Tibial artery (tissue), 4 donors: ENCODE data around the gene SCFD2.
A peak's percentile ranks its signal among the peaks of the same experiment; 100 is the strongest.

Experiments used
- DNase-seq, 2 donors: peaks; one replicate each; pipeline ENCODE4 v3.0.0-alpha.2; 2019
- H3K27ac ChIP-seq, 2 donors: fragments of 200-600 bp; sonication (generic) in 1 of 2; 1 replicate in 1 of 2; 2 replicates in 1 of 2; pipeline ENCODE4 v1.5.1; 2018 to 2019; ENCODE audit warnings: mild to moderate bottlenecking in 1 of 2
- H3K27me3 ChIP-seq, 2 donors: fragments of 200-600 bp; sonication (generic) in 1 of 2; one replicate each; pipeline versions ENCODE4 v1.5.1 to v1.6.0; 2016 to 2019
- H3K36me3 ChIP-seq, 3 donors: fragments of 200-600 bp; sonication (generic) in 2 of 3; one replicate each; pipeline ENCODE4 v1.5.1; 2016 to 2019; ENCODE audit warnings: mild to moderate bottlenecking in 2 of 3
- H3K4me1 ChIP-seq, 4 donors: fragments of 200-600 bp; sonication (generic) in 2 of 4; 1 replicate in 3 of 4; 2 replicates in 1 of 4; pipeline ENCODE4 v1.5.1; 2016 to 2019
- H3K4me3 ChIP-seq, 2 donors: fragments of 200-600 bp; sonication (generic) in 1 of 2; 1 replicate in 1 of 2; 2 replicates in 1 of 2; pipeline ENCODE4 v1.5.1; 2018 to 2019; ENCODE audit warnings: mild to moderate bottlenecking in 2 of 2
- H3K9me3 ChIP-seq, 3 donors: fragments of 200-600 bp; sonication (generic) in 1 of 3; one replicate each; pipeline ENCODE4 v1.5.1; 2016 to 2019
- CTCF ChIP-seq, 2 experiments: fragments of 200-600 bp in 1 of 2; fragments of 450-650 bp in 1 of 2; IDR thresholded peaks; one replicate each; pipeline ENCODE4 v1.5.1; 2017 to 2019; ENCODE audit warnings: antibody characterized with exemption in 2 of 2, mild to moderate bottlenecking in 1 of 2, moderate library complexity in 1 of 2
- intact Hi-C: fragments of 100-400 bp; cut with DNase I; formaldehyde crosslinking; loops from one replicate; pipeline ENCODE4 v1.15.0; 2023; ENCODE audit warnings: low total_unique reads

SCFD2 gene

GRCh38 chr4:53119680-53120079 lies 246.2 kb downstream of the SCFD2 start:
- Histone ChIP-seq H3K27ac (peak overlapping the region in 1 of 2 donors; percentile 74), H3K4me3 (no peak overlapping the region), H3K4me1 (peaks cover 0 to 45% (median 11%) of the 10 kb centered on the region in 4 donors), H3K36me3 (no peaks in the 10 kb centered on the region), H3K9me3 (no peaks in the 10 kb centered on the region), H3K27me3 (no peaks in the 10 kb centered on the region)
- no peak for TF ChIP-seq CTCF (IDR thresholded peaks at IDR 0.05)
- no peak for DNase-seq
- intact Hi-C loops = no loop called here

GRCh38 chr4:53118676-53119075 lies 247.2 kb downstream of the SCFD2 start:
- Histone ChIP-seq H3K4me1 (peaks cover 0 to 52% (median 11%) of the 10 kb centered on the region in 4 donors), H3K36me3 (no peaks in the 10 kb centered on the region), H3K27ac (no peak overlapping the region), H3K4me3 (no peak overlapping the region), H3K27me3 (no peaks in the 10 kb centered on the region), H3K9me3 (no peaks in the 10 kb centered on the region)
- intact Hi-C loops = no loop called here
- TF ChIP-seq CTCF (IDR thresholded peaks at IDR 0.05) = no peak
- DNase-seq = no peak

DNA sequence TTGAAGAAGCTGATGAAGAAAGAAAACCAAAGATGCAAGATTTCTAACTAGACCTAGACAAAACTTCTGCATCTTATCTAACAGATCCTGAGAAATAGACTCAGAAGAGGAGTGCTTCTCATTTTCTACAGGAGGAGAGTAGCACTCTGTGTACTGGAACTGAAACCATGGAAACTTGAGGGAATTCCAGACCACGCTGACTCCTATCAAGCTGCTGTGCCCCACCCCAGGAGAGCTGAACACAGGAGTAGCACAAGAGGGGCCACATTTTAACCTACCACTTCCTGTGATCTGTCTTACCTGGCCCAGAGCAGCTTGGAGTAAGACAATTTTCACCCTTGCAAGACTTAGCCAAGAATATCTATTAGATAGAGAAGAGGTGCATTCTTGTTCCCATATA lies 248.9 kb downstream of the SCFD2 start:
- DNase-seq = no peak
- TF ChIP-seq CTCF (IDR thresholded peaks at IDR 0.05) = no peak
- peaks cover 0 to 49% (median 11%) of the 10 kb centered on the region in 4 donors for H3K4me1 ChIP-seq
- no peaks in the 10 kb centered on the region for H3K36me3 ChIP-seq
- H3K27me3 ChIP-seq = no peaks in the 10 kb centered on the region
- no peaks in the 10 kb centered on the region for H3K9me3 ChIP-seq
- H3K4me3 ChIP-seq = no peak overlapping the region
- peak overlapping the region in 1 of 2 donors; percentile 19 for H3K27ac ChIP-seq
- intact Hi-C loops = no loop called here

DNA sequence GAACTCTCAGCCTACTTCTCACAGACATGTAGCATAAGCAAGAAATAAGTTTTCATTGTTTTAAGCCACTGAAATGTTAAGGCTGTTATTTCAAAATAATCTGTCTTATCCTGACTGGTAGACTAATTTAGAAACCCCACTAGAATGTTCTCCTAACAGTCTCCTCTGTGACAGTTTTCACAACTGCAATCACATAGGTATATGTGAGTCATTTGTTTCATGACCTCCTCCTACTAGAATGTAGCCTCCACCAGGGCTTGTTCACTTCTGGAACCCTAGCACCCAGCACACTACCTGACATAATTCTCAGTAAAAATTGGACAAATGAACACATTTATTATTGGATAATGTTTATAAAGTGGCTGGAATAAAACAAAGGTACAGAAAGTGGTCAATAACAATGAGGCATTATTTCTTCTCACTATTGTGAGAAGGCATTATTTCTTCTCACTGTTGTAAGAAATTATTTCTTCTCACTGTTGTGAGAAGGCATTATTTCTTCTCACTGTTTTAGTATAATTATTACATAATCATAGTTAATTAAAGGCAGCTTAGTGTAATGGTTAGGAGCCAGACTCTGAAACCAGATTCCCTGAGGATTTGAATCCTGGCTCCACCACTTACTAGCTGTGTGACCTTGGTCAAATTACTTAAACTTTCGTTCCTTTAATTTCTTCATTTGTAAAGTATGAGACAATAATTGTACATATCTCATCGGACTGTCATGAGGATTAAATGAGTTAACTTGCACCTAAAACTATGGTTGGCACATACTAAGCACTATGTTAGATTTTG lies 252.2 kb downstream of the SCFD2 start:
- Histone ChIP-seq H3K27me3 (no peaks in the 10 kb centered on the region), H3K4me3 (no peak overlapping the region), H3K36me3 (no peaks in the 10 kb centered on the region), H3K27ac (no peak overlapping the region), H3K9me3 (no peaks in the 10 kb centered on the region), H3K4me1 (peaks cover 0 to 21% (median 0%) of the 10 kb centered on the region in 4 donors)
- DNase-seq = no peak
- TF ChIP-seq CTCF (IDR thresholded peaks at IDR 0.05) = no peak
- intact Hi-C loops = no loop called here

GRCh38 chr4:53105313-53105712 lies 260.5 kb downstream of the SCFD2 start:
- TF ChIP-seq CTCF (IDR thresholded peaks at IDR 0.05) = no peak
- no peaks in the 10 kb centered on the region for H3K36me3 ChIP-seq
- H3K4me1 ChIP-seq = peaks cover 0 to 12% (median 2%) of the 10 kb centered on the region in 4 donors
- H3K9me3 ChIP-seq = no peaks in the 10 kb centered on the region
- H3K27me3 ChIP-seq = no peaks in the 10 kb centered on the region
- intact Hi-C loops = no loop called here
- H3K27ac ChIP-seq = no peak overlapping the region
- no peak for DNase-seq
- no peak overlapping the region for H3K4me3 ChIP-seq
